SK-N-SH (cell line): ENCODE data around the gene RRM1.

ENCODE experiments used
- CTCF ChIP-seq: fragments of 200-600 bp; sonication (generic); IDR thresholded peaks from 2 replicates; pipeline ENCODE4 v1.6.1; 2017; ENCODE audit warnings: antibody characterized with exemption, mild to moderate bottlenecking, moderate library complexity
- EZH2phosphoT487 ChIP-seq: fragments of 200-600 bp; sonication (generic); IDR thresholded peaks from 2 replicates; pipeline ENCODE4 v1.6.1; 2017; ENCODE audit warnings: low read depth, mixed run types, mild to moderate bottlenecking, antibody characterized with exemption, moderate library complexity, borderline replicate concordance
- POLR2AphosphoS5 ChIP-seq: IDR thresholded peaks from 2 replicates; pipeline ENCODE4 v1.6.1; 2012; ENCODE audit warnings: low read depth, low read length
- REST ChIP-seq: IDR thresholded peaks from 2 replicates; pipeline ENCODE4 v1.6.1; 2012; ENCODE audit warnings: mild to moderate bottlenecking, low read depth, low read length, moderate library complexity
- RFX5 ChIP-seq: IDR thresholded peaks from 2 replicates; pipeline ENCODE4 v1.6.1; 2012; ENCODE audit warnings: mild to moderate bottlenecking, improper control_type of control experiment, low read length
- TAF1 ChIP-seq: IDR thresholded peaks from 2 replicates; pipeline ENCODE4 v1.6.1; 2012; ENCODE audit warnings: low read depth, mild to moderate bottlenecking, low read length, moderate library complexity, borderline replicate concordance
- TF ChIP-seq, protein P1 (sequence below): IDR thresholded peaks from 2 replicates; pipeline ENCODE4; 2012

DNA sequence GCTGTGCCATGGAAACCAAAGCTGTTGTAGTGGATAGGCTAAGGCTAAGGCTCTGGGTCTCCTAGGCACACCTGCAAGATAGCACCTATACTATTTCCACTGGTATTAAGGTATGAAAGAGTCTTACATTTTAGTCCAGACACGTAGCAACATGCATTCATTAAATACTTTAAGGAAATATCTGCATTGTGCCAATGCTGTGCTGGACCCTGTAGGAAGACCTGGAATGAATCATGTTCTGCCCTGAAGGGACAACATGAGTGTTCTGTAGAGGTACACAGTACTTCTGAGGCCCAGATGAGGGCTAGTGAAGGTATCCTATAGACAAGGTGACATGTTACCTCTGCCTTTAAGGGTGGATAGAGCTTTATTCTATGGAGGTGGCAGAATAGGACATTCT, 35.2 kb upstream of the RRM1 start:
- TF ChIP-seq CTCF (no peak), RFX5 (no peak), POLR2AphosphoS5 (no peak), REST (no peak), TAF1 (no peak), EZH2phosphoT487 (no peak)
- TF ChIP-seq, protein P1, sequence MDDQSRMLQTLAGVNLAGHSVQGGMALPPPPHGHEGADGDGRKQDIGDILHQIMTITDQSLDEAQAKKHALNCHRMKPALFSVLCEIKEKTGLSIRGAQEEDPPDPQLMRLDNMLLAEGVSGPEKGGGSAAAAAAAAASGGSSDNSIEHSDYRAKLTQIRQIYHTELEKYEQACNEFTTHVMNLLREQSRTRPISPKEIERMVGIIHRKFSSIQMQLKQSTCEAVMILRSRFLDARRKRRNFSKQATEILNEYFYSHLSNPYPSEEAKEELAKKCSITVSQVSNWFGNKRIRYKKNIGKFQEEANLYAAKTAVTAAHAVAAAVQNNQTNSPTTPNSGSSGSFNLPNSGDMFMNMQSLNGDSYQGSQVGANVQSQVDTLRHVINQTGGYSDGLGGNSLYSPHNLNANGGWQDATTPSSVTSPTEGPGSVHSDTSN: no peak
